Myocyte (in vitro differentiated cells): ENCODE results near the gene CEP41. TPM values are rescaled to one million over a fixed set of nuclear protein-coding genes. Genes with fewer than 3 reads are reported as not detected.
"Not testable (repeated sequence)": the region's sequence is repeated elsewhere in the genome, so short reads cannot be mapped to it uniquely, and the experiment has no call there.

ENCODE experiments used
- DNase-seq: peaks from one replicate; pipeline ENCODE4 v3.0.0-alpha.2; 2012; ENCODE audit warnings: low read depth
- total RNA-seq: library from RNA; depleted of rRNA; stranded (reverse); fragments of >200 nt; gene quantifications from 2 replicates; pipeline ENCODE4 v1.2.3, GENCODE V29; 2014

Gene CEP41
- total RNA-seq, 1 donor from 2014 or later: 10.6 TPM

GRCh38 chr7:130461272-130461671 lies 20.5 kb upstream of the CEP41 start:
- no peak for DNase-seq

- DNase-seq: no peak
Measured at GRCh38 chr7:130458257-130458656, 17.4 kb upstream of the CEP41 start.

- no peak for DNase-seq
Measured at GRCh38 chr7:130454959-130455358, 14.1 kb upstream of the CEP41 start.

- DNase-seq: no peak
Measured at GRCh38 chr7:130452951-130453350, 12.1 kb upstream of the CEP41 start.

GRCh38 chr7:130451344-130451743 lies 10.5 kb upstream of the CEP41 start:
- DNase-seq: not testable (repeated sequence)

- no peak for DNase-seq
Measured at GRCh38 chr7:130446259-130446658, 5.4 kb upstream of the CEP41 start.

GRCh38 chr7:130444751-130445407 lies 4.1 kb upstream of the CEP41 start:
- DNase-seq: no peak

GRCh38 chr7:130444234-130444633 lies 3.4 kb upstream of the CEP41 start:
- DNase-seq: peak; percentile 13

- DNase-seq: no peak
Measured at GRCh38 chr7:130442601-130443000, 1.8 kb upstream of the CEP41 start.

- DNase-seq: peak; percentile 80
Measured at GRCh38 chr7:130441408-130441869, 623 bp upstream of the CEP41 start.

- no peak for DNase-seq
Measured at GRCh38 chr7:130436253-130436652, 4.6 kb downstream of the CEP41 start.

GRCh38 chr7:130435311-130435854 lies 5.4 kb downstream of the CEP41 start:
- DNase-seq: no peak

- no peak for DNase-seq
Measured at GRCh38 chr7:130433301-130433700, 7.5 kb downstream of the CEP41 start.

- DNase-seq: peak; percentile 23
Measured at GRCh38 chr7:130432886-130433285, 7.9 kb downstream of the CEP41 start.

- DNase-seq: peak; percentile 80
Measured at GRCh38 chr7:130430841-130431666, 9.8 kb downstream of the CEP41 start.

GRCh38 chr7:130430115-130430514 lies 10.7 kb downstream of the CEP41 start:
- no peak for DNase-seq

- DNase-seq: no peak
Measured at GRCh38 chr7:130429019-130429418, 11.8 kb downstream of the CEP41 start.

GRCh38 chr7:130426564-130426963 lies 14.3 kb downstream of the CEP41 start:
- DNase-seq: no peak

GRCh38 chr7:130425796-130426195 lies 15.0 kb downstream of the CEP41 start:
- DNase-seq: no peak

GRCh38 chr7:130423501-130424037 lies 17.2 kb downstream of the CEP41 start:
- no peak for DNase-seq

- DNase-seq: peak; percentile 49
Measured at GRCh38 chr7:130421684-130422083, 19.1 kb downstream of the CEP41 start.
